Fibroblast of lung (primary cell): ENCODE results near the gene MKNK1. TPM values are rescaled to one million over a fixed set of nuclear protein-coding genes. Genes with fewer than 3 reads are reported as not detected.

ENCODE experiments used
- DNase-seq, 2 donors: peaks; one replicate each; pipeline versions ENCODE4 v3.0.0 to v3.0.0-alpha.2; 2010; ENCODE audit warnings: low read depth in 2 of 2
- H2AFZ ChIP-seq: 2 replicates; pipeline ENCODE4 v1.5.1; 2012; ENCODE audit warnings: low read length, control low read depth, inconsistent platforms
- H3K27ac ChIP-seq: 2 replicates; pipeline ENCODE4 v1.5.1; 2011; ENCODE audit warnings: low read length, control low read depth; ENCODE audit not compliant: insufficient read depth
- H3K27me3 ChIP-seq: 2 replicates; pipeline ENCODE4 v1.5.1; 2011; ENCODE audit warnings: mild to moderate bottlenecking, low read length; ENCODE audit not compliant: control insufficient read depth, insufficient read depth
- H3K36me3 ChIP-seq: 2 replicates; pipeline ENCODE4 v1.5.1; 2011; ENCODE audit warnings: low read length; ENCODE audit not compliant: control insufficient read depth, insufficient read depth
- H3K4me1 ChIP-seq: 2 replicates; pipeline ENCODE4 v1.5.1; 2011; ENCODE audit warnings: low read length; ENCODE audit not compliant: control insufficient read depth, insufficient read depth; ENCODE audit errors: extremely low read depth
- H3K4me2 ChIP-seq: 2 replicates; pipeline ENCODE4 v1.5.1; 2011; ENCODE audit warnings: low read length, control low read depth; ENCODE audit not compliant: insufficient read depth; ENCODE audit errors: extremely low read depth
- H3K4me3 ChIP-seq, 4 experiments: fragments of 200-600 bp in 1 of 4; sonication (generic) in 1 of 4; replicated peaks in 1 of 4; 2 replicates each; pipeline ENCODE4 v1.5.1; 2011 to 2016; ENCODE audit warnings: low read length in 4 of 4, low read depth in 3 of 4, mild to moderate bottlenecking in 3 of 4, control low read depth in 2 of 4, inconsistent platforms in 1 of 4, mixed read lengths in 1 of 4; ENCODE audit not compliant: insufficient read depth in 1 of 4; ENCODE audit errors: control extremely low read depth in 1 of 4
- H3K79me2 ChIP-seq: 2 replicates; pipeline ENCODE4 v1.5.1; 2012; ENCODE audit warnings: mild to moderate bottlenecking, low read length, inconsistent platforms; ENCODE audit not compliant: control insufficient read depth, insufficient read depth
- H3K9ac ChIP-seq: 2 replicates; pipeline ENCODE4 v1.5.1; 2011; ENCODE audit warnings: mild to moderate bottlenecking, low read length, control low read depth; ENCODE audit not compliant: insufficient read depth
- H3K9me3 ChIP-seq: 2 replicates; pipeline ENCODE4 v1.5.1; 2012; ENCODE audit warnings: low read depth, low read length; ENCODE audit not compliant: control insufficient read depth, insufficient read depth
- H4K20me1 ChIP-seq: 2 replicates; pipeline ENCODE4 v1.5.1; 2011; ENCODE audit warnings: low read length; ENCODE audit not compliant: control insufficient read depth, insufficient read depth; ENCODE audit errors: extremely low read depth
- CTCF ChIP-seq, 2 donors: IDR thresholded peaks in 1 of 2; conservative IDR thresholded peaks in 1 of 2; 1 replicate in 1 of 2; 2 replicates in 1 of 2; pipeline ENCODE4 v1.5.1; 2011 to 2012; ENCODE audit warnings: low read length in 2 of 2, control low read depth in 1 of 2, inconsistent platforms in 1 of 2, low read depth in 1 of 2, mild to moderate bottlenecking in 1 of 2
- EZH2 ChIP-seq: IDR thresholded peaks from 2 replicates; pipeline ENCODE4 v1.5.1; 2012; ENCODE audit warnings: low read length, control low read depth, mild to moderate bottlenecking; ENCODE audit errors: missing control alignments
- polyA plus RNA-seq, 2 donors: library from polyadenylated mRNA; depleted of rRNA in 1 of 2; stranded (reverse) in 1 of 2; unstranded in 1 of 2; fragments of >200 nt; gene quantifications; 2 replicates each; pipeline ENCODE4 v1.2.1, GENCODE V29; 2011 to 2012; ENCODE audit warnings: missing spikeins in 1 of 2
- total RNA-seq: library from RNA; depleted of rRNA; stranded (reverse); fragments of >200 nt; gene quantifications from 2 replicates; pipeline ENCODE4 v1.2.1, GENCODE V29; 2014

The MKNK1 gene
- total and polyA plus RNA-seq, 2 donors (not counting 1 experiment from before 2014, with no cell fraction given): 22.3 to 33.1 TPM

DNA sequence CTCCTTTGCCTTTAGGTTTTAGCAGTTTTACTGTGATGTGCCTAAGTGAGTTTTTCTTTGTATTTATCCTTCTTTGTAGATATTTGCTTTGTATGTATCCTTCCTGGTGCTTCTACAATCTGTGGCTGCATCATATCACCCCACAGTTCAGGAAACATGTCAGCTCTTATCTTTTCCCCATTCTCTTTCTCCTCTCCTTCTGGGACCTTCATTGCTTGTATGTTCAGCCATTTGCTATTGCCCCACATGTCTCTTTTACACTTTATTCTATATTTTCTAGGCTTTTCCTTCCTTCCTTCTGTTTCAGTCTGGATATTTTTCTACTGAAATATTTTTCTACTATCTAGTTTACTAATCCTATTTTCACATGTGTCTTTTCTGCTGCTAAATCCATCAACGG, 67.5 kb downstream of the MKNK1 start:
- no peak overlapping the region for H3K4me2 ChIP-seq
- no peak overlapping the region for H2AFZ ChIP-seq
- peaks cover 14% of the 10 kb centered on the region for H3K27me3 ChIP-seq
- H3K36me3 ChIP-seq: no peaks in the 10 kb centered on the region
- H4K20me1 ChIP-seq: no peaks in the 10 kb centered on the region
- no peaks in the 10 kb centered on the region for H3K4me1 ChIP-seq
- DNase-seq: no peak
- H3K9me3 ChIP-seq: no peaks in the 10 kb centered on the region
- no peaks in the 10 kb centered on the region for H3K79me2 ChIP-seq
- TF ChIP-seq CTCF (conservative IDR thresholded peaks at IDR 0.05 in 1 of 2, IDR thresholded peaks at IDR 0.05 in 1 of 2; ENCODE audit: low read depth in 1 of 2, low read length in 2 of 2) (no peak), EZH2 (no peak)
- H3K27ac ChIP-seq: no peak overlapping the region
- no peak overlapping the region for H3K9ac ChIP-seq
- H3K4me3 ChIP-seq: no peak overlapping the region

- Histone ChIP-seq H3K36me3 (no peaks in the 10 kb centered on the region), H3K4me2 (no peak overlapping the region), H3K4me3 (no peak overlapping the region), H3K4me1 (no peaks in the 10 kb centered on the region), H3K27ac (no peak overlapping the region), H3K9me3 (no peaks in the 10 kb centered on the region), H4K20me1 (no peaks in the 10 kb centered on the region), H2AFZ (no peak overlapping the region), H3K9ac (no peak overlapping the region), H3K79me2 (no peaks in the 10 kb centered on the region), H3K27me3 (peaks cover 24% of the 10 kb centered on the region)
- no peak for DNase-seq
- peak; percentile 14 to 32 for TF ChIP-seq CTCF (conservative IDR thresholded peaks at IDR 0.05 in 1 of 2, IDR thresholded peaks at IDR 0.05 in 1 of 2; ENCODE audit: low read depth in 1 of 2, low read length in 2 of 2)
- TF ChIP-seq EZH2: no peak
Measured at GRCh38 chr1:46535063-46535462, 69.0 kb downstream of the MKNK1 start.

DNA sequence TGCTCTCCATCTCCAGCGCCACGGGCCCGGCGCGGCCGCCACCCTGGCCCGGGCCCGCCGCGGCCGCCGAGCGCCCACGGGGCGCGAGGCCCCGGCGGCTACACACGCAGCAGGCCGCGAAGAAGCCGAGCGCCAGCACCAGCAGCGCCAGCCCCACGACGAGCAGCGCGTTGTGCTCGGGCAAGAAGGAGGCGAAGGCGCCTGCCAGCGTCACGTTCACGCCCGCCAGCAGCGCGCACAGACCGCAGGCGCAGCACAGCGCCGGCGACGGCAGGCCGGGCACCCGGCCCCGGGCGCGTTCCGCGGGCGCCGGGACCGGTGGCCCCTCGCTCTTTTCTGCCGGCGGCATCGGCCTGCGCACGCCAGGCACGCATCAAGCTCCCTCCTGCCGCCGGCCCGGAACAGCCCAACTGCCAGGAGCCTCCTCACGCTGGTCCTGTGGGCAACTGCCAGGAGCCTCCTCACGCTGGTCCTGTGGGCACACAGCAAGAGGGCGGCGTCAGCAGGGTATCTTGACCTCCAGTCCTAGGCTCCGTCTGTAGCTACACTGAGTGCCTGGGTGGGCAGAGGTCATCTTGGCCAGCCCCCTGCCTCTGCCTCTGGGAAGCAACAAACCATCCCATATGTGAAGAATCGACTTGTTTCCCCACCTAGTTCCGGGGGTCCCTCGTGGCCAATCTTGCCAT, 70.7 kb downstream of the MKNK1 start:
- Histone ChIP-seq H3K27me3 (peaks cover 32% of the 10 kb centered on the region), H4K20me1 (no peaks in the 10 kb centered on the region), H2AFZ (peak overlapping the region; percentile 64), H3K36me3 (no peaks in the 10 kb centered on the region), H3K4me1 (no peaks in the 10 kb centered on the region), H3K4me2 (peak overlapping the region; percentile 59), H3K4me3 (peak overlapping the region in 1 of 4 experiments; percentile 21), H3K9ac (peak overlapping the region; percentile 16), H3K9me3 (no peaks in the 10 kb centered on the region), H3K79me2 (no peaks in the 10 kb centered on the region), H3K27ac (no peak overlapping the region)
- peak; percentile 31 to 63 for DNase-seq
- no peak for TF ChIP-seq CTCF (conservative IDR thresholded peaks at IDR 0.05 in 1 of 2, IDR thresholded peaks at IDR 0.05 in 1 of 2; ENCODE audit: low read depth in 1 of 2, low read length in 2 of 2)
- TF ChIP-seq EZH2: no peak
